Measurements from ENCODE around the gene SGMS1.
"Not testable (repeated sequence)": the region's sequence is repeated elsewhere in the genome, so short reads cannot be mapped to it uniquely, and the experiment has no call there.

The SGMS1 gene

GRCh38 chr10:50536617-50537240 lies 87.0 kb downstream of the SGMS1 start:
- DNase-seq (ENCODE audit: low spot score), result no peak

DNA sequence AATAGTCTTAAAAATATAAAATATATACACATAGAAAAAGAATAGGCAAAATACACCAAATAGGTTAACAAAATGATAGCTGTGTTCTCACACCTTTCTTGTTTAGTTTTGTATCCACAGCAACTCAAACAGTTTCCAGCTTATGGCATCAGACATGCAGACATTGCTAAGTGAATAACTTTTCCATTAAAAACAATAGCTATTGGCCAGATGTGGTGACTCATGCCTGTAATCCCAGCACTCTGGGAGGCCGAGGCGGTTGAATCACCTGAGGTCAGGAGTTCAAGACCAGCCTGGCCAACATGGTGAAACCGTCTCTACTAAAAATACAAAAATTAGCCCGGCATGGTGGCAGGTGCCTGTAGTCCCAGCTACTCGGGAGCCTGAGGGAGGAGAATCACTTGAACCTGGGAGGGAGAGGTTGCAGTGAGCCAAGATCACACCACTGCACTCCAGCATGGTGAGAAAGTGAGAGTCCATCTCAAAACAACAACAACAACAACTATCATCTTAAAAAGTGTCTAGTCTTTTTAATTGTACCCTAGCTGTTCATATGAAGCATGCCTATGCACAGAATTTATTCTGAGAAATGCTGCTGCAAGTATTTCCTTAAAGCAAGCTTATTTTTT lies 88.9 kb downstream of the SGMS1 start:
- not testable (repeated sequence) for DNase-seq (ENCODE audit: low spot score)

DNA sequence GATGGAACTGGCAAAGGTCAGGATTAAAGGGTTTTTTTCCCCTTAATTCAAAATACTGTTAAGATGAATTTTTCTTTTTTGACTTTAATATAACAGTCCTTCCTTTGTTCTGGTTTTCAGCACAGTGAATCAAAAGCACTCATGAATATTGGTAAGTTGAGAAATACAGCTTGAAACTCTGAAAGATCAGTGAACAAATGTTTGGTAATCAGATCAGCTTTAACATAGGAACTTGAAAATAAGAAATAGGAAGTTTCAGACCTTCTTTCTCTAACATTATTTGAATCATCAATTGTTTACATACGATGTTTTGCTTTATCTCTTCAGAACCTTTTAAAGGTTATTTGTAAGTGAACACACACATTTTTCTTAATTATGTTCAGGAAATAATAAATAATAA lies 90.5 kb downstream of the SGMS1 start:
- no peak for DNase-seq (ENCODE audit: low spot score)

DNA sequence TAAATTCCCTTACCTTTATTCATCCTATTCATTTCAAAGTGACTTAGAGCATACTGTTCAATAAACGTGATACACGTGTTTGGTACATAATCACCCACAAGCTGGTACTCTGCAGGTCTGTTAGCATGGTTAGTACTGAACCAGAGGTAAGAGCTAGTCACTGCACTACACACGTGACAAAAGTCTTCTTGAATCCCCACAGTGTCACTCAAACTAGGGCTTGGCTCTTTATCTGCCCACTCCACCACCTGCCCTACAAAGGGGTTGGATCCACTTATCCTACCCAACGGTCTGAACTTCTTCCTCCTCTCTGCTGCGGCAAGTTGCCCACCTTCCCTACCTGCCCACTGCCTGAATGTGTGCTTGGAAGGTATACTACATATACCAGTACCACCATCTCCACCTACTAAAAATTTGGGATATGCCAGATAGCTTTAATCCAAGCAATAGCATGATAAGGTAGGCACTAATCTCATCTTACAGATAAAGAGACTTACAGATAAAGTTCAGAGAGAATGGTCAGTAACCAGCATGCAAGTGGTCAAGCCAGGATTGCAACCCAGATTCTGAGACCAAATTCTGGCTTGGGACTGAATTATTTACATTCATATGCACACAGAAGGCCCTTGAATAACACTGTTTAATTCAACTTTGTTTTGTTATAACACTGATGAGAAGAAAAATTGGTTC lies 92.2 kb downstream of the SGMS1 start:
- DNase-seq (ENCODE audit: low spot score), result no peak

DNA sequence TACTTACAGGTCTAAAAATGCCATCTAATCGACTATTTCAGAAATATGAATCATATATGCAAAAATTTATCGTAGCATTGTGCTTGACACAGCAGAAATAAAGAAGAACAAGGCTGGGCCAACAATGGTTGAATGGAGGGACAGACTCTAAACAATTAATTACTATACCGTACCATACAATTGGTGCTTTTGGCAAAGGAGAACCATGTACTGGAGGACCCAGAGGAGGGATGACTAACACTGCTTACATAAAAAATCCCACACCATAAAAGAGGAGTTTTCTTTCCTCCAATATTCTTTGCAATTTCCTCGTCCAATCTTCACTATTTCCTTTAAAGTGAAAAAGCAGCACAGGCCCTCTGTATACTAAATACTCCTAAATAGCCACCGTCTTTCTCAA lies 94.1 kb downstream of the SGMS1 start:
- no peak for DNase-seq (ENCODE audit: low spot score)

- DNase-seq (ENCODE audit: low spot score), result no peak
These were observed 95.5 kb downstream of the SGMS1 start for GRCh38 chr10:50528206-50528605.

- DNase-seq (ENCODE audit: low spot score), result no peak
These were observed 96.2 kb downstream of the SGMS1 start for GRCh38 chr10:50527442-50528043.

GRCh38 chr10:50526185-50526584 lies 97.6 kb downstream of the SGMS1 start:
- no peak for DNase-seq (ENCODE audit: low spot score)

GRCh38 chr10:50523357-50523756 lies 100.4 kb downstream of the SGMS1 start:
- DNase-seq (ENCODE audit: low spot score), result no peak

GRCh38 chr10:50522908-50523307 lies 100.8 kb downstream of the SGMS1 start:
- no peak for DNase-seq (ENCODE audit: low spot score)

DNA sequence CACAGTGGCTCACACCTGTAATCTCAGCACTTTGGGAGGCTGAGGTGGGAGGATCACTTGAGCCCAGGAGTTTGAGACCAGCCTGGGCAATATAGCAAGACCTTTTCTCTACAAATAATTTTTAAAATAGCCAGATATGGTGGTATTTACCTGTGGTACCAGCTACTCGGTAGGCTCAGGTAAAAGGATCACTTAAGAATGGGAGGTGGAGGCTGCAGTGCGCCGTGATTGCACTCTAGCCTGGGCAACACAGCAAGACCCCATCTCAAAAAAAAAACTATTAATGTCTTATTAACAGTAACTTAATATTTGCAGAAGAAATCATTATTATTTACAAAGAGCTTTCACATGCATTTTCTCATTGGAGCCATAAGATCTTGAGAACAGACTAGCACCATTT lies 103.6 kb downstream of the SGMS1 start:
- no peak for DNase-seq (ENCODE audit: low spot score)

DNA sequence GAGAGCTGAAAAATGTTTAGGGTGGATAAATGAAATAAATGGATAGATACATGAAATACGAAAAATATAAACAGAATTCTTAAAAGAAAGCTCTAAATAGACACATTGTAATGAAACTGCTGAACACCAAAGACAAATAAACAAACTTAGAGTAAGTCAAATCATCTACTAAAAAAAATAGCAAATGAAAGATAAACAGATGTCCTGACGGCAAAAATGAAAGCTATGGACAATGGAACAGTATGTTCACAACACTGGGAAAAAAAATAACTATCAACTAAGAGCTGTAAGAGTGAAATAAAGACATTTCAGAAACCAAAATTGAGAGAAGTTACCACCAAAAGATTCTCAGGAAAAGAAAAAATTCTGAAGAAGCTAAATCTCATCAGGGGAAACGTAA lies 106.1 kb downstream of the SGMS1 start:
- no peak for DNase-seq (ENCODE audit: low spot score)

DNA sequence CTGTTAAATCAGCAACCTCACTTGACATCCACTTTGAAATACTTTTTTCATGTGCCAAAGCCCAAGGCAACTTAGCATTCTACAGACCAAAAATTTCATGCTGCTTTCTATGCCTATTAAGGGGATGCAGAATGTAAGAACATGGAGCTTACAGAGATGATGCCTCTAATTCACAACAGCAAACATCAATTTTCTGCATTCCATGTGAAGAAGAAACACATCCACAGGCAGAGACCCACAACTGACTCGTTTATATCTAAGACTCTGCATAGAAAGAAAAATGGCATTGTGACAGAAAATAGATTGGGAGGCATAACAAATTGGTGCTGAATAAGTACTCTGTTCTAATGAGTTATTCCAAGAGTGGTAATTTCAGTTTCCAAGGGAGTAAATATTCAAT lies 107.6 kb downstream of the SGMS1 start:
- no peak for DNase-seq (ENCODE audit: low spot score)

DNA sequence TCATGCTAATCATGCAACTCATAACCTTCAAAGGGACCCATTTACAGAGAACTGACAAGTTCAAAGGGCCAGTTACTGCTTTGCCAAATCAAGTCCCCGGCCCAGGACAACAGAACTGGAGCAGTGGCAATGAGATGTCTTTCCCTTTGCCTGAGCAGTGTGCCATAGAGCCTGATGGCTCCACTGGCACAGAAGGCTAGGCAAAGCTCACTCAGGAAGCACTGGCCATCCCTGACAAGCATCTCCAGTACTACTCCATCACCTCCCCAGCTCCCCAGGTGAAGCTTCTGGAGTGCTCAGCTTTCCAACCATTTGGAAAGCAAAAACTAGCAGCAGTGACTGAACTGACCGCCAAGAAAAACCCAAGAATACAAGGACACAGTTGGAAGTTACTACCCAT lies 108.3 kb downstream of the SGMS1 start:
- no peak for DNase-seq (ENCODE audit: low spot score)

DNA sequence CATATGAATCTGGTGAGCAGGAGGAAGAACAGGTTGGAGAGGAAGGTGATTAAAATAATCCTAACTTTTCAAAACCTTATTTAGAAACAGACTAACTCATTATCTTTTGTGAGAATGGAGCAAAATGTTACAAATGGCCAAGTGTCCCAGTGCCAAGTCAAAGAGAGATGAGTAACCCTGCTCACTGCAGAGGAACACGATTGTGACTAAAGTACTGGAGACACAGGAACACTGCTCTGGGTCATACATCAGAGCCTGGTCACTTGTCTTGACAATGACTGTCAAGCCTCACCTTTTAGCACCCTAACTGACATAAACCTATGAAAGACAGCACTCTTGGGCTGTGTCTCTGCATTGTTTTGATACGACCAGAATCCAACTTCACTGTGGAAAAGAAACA lies 108.8 kb downstream of the SGMS1 start:
- no peak for DNase-seq (ENCODE audit: low spot score)

- DNase-seq (ENCODE audit: low spot score), result no peak
These were observed 109.8 kb downstream of the SGMS1 start for GRCh38 chr10:50513956-50514355.

GRCh38 chr10:50512743-50513416 lies 110.9 kb downstream of the SGMS1 start:
- no peak for DNase-seq (ENCODE audit: low spot score)

DNA sequence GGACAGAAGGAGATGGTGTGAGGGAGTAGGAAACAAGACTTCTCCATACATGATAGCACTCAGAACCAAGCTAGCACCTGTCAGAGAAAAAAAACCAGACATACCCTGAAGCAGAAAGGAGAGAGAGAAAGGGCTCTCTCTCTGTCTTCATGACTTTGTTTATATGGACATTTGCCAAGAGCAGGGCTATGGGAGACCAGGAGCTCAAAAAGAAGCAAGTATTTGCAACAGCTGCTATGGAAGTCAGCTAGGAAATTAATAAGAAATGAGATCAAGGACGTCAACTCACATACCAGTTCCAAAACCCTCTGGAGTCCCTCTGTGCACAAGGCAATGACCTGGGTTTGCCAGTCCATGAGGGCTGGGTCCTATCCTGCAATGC lies 111.6 kb downstream of the SGMS1 start:
- no peak for DNase-seq (ENCODE audit: low spot score)

DNA sequence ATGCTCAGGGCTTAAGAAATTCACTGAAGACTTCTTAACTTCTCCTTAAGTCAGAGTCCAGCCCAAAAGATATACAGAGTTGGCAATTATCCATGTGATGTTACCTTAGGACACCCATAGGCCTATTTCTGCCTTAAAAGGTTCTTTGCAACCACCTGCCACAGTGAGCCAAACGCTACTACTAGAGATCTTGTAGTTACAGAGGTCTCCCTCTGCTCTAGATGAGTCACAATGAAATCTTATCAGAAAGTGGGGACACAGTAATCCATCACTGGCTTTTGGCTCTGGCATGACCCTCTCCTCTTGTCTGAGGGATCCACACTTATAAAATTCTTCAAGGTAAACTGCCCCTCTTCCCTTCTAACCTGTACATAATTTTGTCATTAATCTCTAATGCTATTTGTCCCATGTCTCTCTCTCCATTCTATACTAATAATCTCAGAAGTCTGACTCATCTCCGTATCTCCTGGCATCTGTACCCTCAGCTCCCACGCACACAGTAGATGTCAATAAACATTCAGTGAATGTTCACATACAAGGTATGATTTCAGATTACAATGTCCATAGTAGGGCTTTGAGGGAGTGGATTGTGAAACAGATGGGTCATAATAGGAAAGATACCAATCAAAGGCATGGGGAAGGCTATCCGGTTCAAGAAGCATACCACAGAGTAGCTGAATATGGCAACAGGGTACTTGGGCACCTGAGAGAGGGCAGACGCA lies 112.1 kb downstream of the SGMS1 start:
- DNase-seq (ENCODE audit: low spot score), result no peak

- DNase-seq (ENCODE audit: low spot score), result no peak
These were observed 113.0 kb downstream of the SGMS1 start for GRCh38 chr10:50510517-50511473.

Measured in iPS-NIHi11 (cell line).